DND-41 (cell line): ENCODE results near the gene EEF2.
"Not testable (repeated sequence)": the region's sequence is repeated elsewhere in the genome, so short reads cannot be mapped to it uniquely, and the experiment has no call there.

ENCODE experiments used
- EZH2 ChIP-seq: IDR thresholded peaks from 3 replicates; pipeline ENCODE4 v1.6.1; 2012; ENCODE audit warnings: borderline replicate concordance, low read depth, mild to moderate bottlenecking, moderate library complexity, low read length, inconsistent platforms; ENCODE audit not compliant: severe bottlenecking
- TF ChIP-seq, protein P1 (sequence below): IDR thresholded peaks from 2 replicates; pipeline ENCODE4 v1.5.1; 2012; ENCODE audit warnings: borderline replicate concordance, low read length, moderate library complexity, mild to moderate bottlenecking; ENCODE audit not compliant: poor library complexity, severe bottlenecking; ENCODE audit errors: extremely low read depth

DNA sequence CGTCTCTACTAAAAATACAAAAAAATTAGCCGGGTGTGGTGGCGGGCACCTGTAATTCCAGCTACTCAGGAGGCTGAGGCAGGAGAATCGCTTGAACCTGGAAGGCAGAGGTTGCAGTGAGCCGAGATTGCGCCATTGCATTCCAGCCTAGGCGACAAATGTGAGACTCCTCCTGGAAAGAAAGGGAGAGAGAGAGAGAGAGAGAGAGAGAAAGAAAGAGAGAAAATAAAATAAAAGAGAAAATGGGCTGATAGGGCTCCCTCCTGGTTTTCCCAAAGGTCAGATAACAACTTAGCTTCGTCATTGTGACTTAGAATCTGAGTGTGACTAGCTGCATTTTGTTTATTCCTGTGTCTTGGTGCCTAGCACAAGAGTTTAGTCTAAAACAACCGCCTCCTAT, 20.2 kb upstream of the EEF2 start:
- TF ChIP-seq, protein P1, sequence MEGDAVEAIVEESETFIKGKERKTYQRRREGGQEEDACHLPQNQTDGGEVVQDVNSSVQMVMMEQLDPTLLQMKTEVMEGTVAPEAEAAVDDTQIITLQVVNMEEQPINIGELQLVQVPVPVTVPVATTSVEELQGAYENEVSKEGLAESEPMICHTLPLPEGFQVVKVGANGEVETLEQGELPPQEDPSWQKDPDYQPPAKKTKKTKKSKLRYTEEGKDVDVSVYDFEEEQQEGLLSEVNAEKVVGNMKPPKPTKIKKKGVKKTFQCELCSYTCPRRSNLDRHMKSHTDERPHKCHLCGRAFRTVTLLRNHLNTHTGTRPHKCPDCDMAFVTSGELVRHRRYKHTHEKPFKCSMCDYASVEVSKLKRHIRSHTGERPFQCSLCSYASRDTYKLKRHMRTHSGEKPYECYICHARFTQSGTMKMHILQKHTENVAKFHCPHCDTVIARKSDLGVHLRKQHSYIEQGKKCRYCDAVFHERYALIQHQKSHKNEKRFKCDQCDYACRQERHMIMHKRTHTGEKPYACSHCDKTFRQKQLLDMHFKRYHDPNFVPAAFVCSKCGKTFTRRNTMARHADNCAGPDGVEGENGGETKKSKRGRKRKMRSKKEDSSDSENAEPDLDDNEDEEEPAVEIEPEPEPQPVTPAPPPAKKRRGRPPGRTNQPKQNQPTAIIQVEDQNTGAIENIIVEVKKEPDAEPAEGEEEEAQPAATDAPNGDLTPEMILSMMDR, result not testable (repeated sequence)
- not testable (repeated sequence) for TF ChIP-seq EZH2
